Hepatic stellate cell (primary cell): ENCODE results near the gene SCN4A.

Source experiments
- DNase-seq: peaks from one replicate; pipeline ENCODE4 v3.0.0; 2011; ENCODE audit warnings: low spot score

Gene SCN4A

GRCh38 chr17:64001763-64002529 lies 29.2 kb upstream of the SCN4A start:
- DNase-seq = no peak

GRCh38 chr17:64001091-64001579 lies 28.4 kb upstream of the SCN4A start:
- no peak for DNase-seq

GRCh38 chr17:63999680-64000531 lies 27.2 kb upstream of the SCN4A start:
- DNase-seq = no peak

GRCh38 chr17:63998721-63999679 lies 26.3 kb upstream of the SCN4A start:
- DNase-seq = no peak

GRCh38 chr17:63998050-63998720 lies 25.5 kb upstream of the SCN4A start, which contains the start of gene PRR29:
PRR29 (plus strand) TSS chr17:63998351; CDS start chr17:63998365, 14 bp downstream.
- DNase-seq = peak; percentile 93

GRCh38 chr17:63997341-63998048 lies 24.8 kb upstream of the SCN4A start:
- no peak for DNase-seq

- DNase-seq = no peak
These were observed 23.9 kb upstream of the SCN4A start for GRCh38 chr17:63996430-63997182.

- DNase-seq = no peak
These were observed 22.9 kb upstream of the SCN4A start for GRCh38 chr17:63995626-63996025.

- no peak for DNase-seq
These were observed 20.8 kb upstream of the SCN4A start for GRCh38 chr17:63993368-63993985.

- no peak for DNase-seq
These were observed 18.9 kb upstream of the SCN4A start for GRCh38 chr17:63991611-63992010.

GRCh38 chr17:63989622-63990345 lies 17.1 kb upstream of the SCN4A start:
- DNase-seq = no peak

GRCh38 chr17:63988741-63989621 lies 16.3 kb upstream of the SCN4A start:
- peak; percentile 44 for DNase-seq

GRCh38 chr17:63988127-63988478 lies 15.4 kb upstream of the SCN4A start:
- no peak for DNase-seq

- DNase-seq = no peak
These were observed 14.8 kb upstream of the SCN4A start for GRCh38 chr17:63987221-63988126.

GRCh38 chr17:63986821-63987220 lies 14.1 kb upstream of the SCN4A start:
- DNase-seq = no peak

GRCh38 chr17:63985387-63986140 lies 12.8 kb upstream of the SCN4A start:
- no peak for DNase-seq
